Measurements from ENCODE around the gene GLIS2.

The GLIS2 gene

GRCh38 chr16:4367393-4367856 lies 51.6 kb downstream of the GLIS2 start:
- Histone ChIP-seq H3K27me3 (ENCODE audit: insufficient read depth, low read depth, severe bottlenecking) (no peaks in the 10 kb centered on the region), H3K27ac (no peak overlapping the region), H3K36me3 (peaks cover 3% of the 10 kb centered on the region; the same call in 1 of the 2 replicates), H3K9me3 (ENCODE audit: severe bottlenecking) (no peaks in the 10 kb centered on the region), H3K4me3 (ENCODE audit: low read depth, low read length) (no peak overlapping the region)
- 0 out of 2 replicates have a peak, but pooled peaks have one; percentile 9 for TF ChIP-seq CTCF (IDR thresholded peaks at IDR 0.05; ENCODE audit: low read depth, low read length)
- no peak for DNase-seq

DNA sequence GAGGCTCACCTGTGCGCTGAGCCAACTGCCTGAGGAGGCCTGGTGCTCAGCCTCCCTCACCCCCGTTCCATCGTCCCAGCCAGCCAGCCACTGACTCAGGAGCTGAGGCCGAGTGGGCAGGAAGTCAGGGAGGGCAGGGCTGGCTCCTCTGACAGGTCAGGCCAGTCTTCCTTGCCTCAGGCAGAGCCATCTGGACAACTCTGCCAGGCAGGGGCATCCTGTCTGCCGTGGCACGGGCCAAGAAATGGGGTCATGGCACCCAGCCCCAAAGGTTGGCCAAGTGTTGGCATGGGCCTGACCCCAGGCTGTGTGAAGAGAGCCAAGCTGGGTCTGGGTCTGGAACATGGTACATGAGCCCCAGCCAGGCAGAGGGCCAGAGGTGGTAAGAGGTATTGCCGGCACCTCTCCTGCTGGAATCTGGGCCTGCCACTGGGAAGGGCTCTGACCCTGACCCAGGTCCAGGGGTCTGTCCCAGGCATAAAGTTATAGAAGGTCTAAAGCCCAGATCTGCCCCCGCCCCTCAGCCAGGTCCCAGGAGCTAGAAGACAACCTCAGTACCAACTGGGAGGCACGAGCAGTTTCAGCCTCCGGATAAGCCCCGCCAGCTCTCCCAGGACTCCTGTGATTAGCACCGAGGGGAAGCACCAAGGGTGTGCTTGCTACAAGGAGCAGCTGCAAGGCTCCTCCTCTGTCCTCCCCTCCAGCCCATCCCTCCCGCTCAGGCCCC lies 53.3 kb downstream of the GLIS2 start:
- Histone ChIP-seq H3K27ac (no peak overlapping the region), H3K4me3 (ENCODE audit: low read depth, low read length) (no peak overlapping the region), H3K36me3 (no peaks in the 10 kb centered on the region; the same call in 1 of the 2 replicates), H3K27me3 (ENCODE audit: insufficient read depth, low read depth, severe bottlenecking) (no peaks in the 10 kb centered on the region), H3K9me3 (ENCODE audit: severe bottlenecking) (no peaks in the 10 kb centered on the region)
- no peak for TF ChIP-seq CTCF (IDR thresholded peaks at IDR 0.05; ENCODE audit: low read depth, low read length)
- no peak for DNase-seq

DNA sequence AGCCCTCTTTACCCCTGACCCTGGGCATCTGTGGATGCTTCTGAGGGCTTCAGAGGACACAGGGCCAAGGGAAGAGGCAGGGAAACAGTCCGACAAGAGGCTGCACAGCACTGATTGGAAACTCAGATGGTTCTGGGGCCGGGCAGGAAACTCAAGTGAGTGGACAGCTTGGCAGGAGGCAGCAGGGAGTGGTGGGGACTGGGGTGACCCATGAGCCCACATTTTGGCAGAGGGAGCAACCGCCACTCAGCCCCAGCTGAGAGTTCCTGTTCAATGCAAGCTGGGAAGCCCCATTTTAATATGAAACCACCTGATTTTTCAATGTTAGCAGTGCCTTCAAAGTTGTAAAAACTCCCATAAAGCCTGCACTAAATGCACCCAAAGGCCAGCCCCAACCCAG lies 54.3 kb downstream of the GLIS2 start:
- Histone ChIP-seq H3K36me3 (no peaks in the 10 kb centered on the region), H3K27ac (peak overlapping the region; percentile 47), H3K9me3 (ENCODE audit: severe bottlenecking) (no peaks in the 10 kb centered on the region), H3K4me3 (ENCODE audit: low read depth, low read length) (no peak overlapping the region), H3K27me3 (ENCODE audit: insufficient read depth, low read depth, severe bottlenecking) (no peaks in the 10 kb centered on the region)
- DNase-seq = no peak
- no peak for TF ChIP-seq CTCF (IDR thresholded peaks at IDR 0.05; ENCODE audit: low read depth, low read length)

DNA sequence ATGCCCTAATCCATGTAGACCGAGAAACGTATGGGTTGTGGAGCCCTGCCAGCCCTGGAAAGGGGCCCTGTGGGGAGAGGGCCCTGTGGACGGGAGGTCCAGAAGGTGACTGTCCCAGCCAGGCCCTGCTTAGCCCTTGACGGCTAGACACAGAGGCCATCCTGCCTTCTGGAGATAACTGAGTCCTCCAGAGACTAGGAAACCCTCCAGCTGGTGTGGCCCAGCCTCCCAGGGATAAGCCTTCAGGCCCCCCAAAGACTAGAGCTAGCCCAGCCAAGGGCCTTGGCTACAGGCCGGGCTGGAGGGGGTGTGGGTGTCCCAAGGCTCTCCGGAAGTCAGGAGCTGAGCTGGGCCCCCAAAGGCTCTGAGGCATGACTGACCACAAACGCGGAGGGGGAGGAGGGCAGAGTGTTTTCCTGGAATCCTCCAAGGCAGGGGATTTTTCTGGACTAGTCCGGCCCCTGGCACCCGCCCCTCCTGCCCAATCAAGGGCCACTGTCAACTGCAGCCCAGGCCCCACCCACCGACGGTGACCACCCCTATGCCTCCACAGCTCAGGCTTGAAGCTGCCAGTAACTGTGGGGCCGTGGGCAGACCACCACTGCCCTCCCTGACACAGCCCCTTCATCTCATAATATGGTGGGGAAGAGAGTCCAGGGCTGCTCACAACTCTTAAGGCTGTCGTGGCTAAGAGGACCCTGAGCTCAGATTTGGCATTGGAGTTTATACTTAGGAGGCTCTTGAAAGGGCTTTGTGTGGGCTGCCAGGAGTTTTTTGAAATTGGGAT lies 54.9 kb downstream of the GLIS2 start:
- Histone ChIP-seq H3K27me3 (ENCODE audit: insufficient read depth, low read depth, severe bottlenecking) (no peaks in the 10 kb centered on the region), H3K36me3 (no peaks in the 10 kb centered on the region), H3K27ac (peak overlapping the region; percentile 47), H3K4me3 (ENCODE audit: low read depth, low read length) (no peak overlapping the region), H3K9me3 (ENCODE audit: severe bottlenecking) (no peaks in the 10 kb centered on the region)
- TF ChIP-seq CTCF (IDR thresholded peaks at IDR 0.05; ENCODE audit: low read depth, low read length) = no peak
- DNase-seq = peak; percentile 63

DNA sequence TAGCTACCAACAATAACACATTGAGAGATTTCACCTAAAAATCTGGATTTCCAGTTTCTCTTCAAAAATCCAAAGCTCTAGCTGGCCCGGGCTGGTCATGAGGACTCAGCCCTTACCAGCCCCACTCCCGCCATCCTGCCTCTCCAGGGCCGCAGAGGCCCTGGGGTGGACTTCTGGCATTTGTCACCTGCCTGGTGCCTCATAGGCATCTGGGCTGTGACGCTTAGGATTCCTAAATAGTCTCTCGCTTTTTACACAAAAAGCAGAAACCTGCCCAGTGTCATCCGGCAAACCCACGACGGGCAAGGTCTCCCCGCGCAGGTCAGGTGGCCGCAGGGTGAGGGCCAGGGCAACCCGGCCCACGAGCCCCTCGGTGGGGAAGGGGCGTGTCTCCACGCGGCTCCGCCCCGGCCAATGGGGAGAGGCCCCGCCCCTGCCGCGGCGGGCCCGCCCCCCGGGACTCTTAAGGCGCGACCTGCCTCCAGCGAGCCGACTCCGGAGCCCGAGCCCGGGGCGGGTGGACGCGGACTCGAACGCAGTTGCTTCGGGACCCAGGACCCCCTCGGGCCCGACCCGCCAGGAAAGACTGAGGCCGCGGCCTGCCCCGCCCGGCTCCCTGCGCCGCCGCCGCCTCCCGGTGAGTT lies 55.6 kb downstream of the GLIS2 start, which contains the start of gene VASN:
VASN (plus strand) TSS at position 492 of the 644 bp plus-strand sequence. CDS start 9,030 bp downstream, outside the sequence.
- Histone ChIP-seq H3K27me3 (ENCODE audit: insufficient read depth, low read depth, severe bottlenecking) (no peaks in the 10 kb centered on the region), H3K27ac (peak within 1 kb of the TSS; percentile 47), H3K36me3 (no peaks in the 10 kb centered on the region), H3K9me3 (ENCODE audit: severe bottlenecking) (no peaks in the 10 kb centered on the region), H3K4me3 (ENCODE audit: low read depth, low read length) (no peak within 1 kb of the TSS)
- no peak for DNase-seq
- TF ChIP-seq CTCF (IDR thresholded peaks at IDR 0.05; ENCODE audit: low read depth, low read length) = no peak

Measured in WERI-Rb-1 (cell line).